ENCODE results near the gene OSBPL3.

OSBPL3 gene

GRCh38 chr7:24896031-24896501, 83.9 kb downstream of the OSBPL3 start:
- no peak for DNase-seq (ENCODE audit: low spot score)

GRCh38 chr7:24894429-24895221, 85.4 kb downstream of the OSBPL3 start:
- DNase-seq (ENCODE audit: low spot score) = no peak

GRCh38 chr7:24891311-24891735, 88.7 kb downstream of the OSBPL3 start:
- DNase-seq (ENCODE audit: low spot score) = no peak

- DNase-seq (ENCODE audit: low spot score) = no peak
Observed at GRCh38 chr7:24889611-24890010, 90.4 kb downstream of the OSBPL3 start.

- no peak for DNase-seq (ENCODE audit: low spot score)
Observed at GRCh38 chr7:24888653-24889052, 91.3 kb downstream of the OSBPL3 start.

DNA sequence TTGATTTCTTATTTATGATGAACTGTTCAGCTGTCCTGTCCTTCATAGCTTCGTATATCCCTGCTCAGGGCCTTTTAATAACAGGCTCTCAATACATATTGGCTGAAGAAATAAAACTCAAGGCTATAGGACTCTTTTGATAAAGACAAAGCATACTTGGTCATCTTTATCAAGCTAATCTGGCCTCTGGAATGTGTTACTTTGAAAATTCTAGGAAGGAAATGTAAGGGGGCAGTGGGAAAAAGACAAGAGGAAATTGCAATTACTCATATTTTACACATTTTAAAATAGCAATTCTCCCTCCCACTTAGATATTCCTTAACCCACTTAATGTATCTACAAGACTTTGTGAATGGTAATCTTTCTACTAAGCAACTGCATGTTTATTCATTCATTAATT, 94.3 kb downstream of the OSBPL3 start:
- DNase-seq (ENCODE audit: low spot score) = no peak

- no peak for DNase-seq (ENCODE audit: low spot score)
Observed at GRCh38 chr7:24885305-24885704, 94.7 kb downstream of the OSBPL3 start.

- DNase-seq (ENCODE audit: low spot score) = no peak
Observed at GRCh38 chr7:24884401-24884800, 95.6 kb downstream of the OSBPL3 start.

GRCh38 chr7:24883622-24884013, 96.4 kb downstream of the OSBPL3 start:
- no peak for DNase-seq (ENCODE audit: low spot score)

- DNase-seq (ENCODE audit: low spot score) = peak; percentile 58
Observed at GRCh38 chr7:24882989-24883621, 96.9 kb downstream of the OSBPL3 start.

GRCh38 chr7:24881623-24882022, 98.4 kb downstream of the OSBPL3 start:
- DNase-seq (ENCODE audit: low spot score) = no peak

GRCh38 chr7:24880886-24881285, 99.1 kb downstream of the OSBPL3 start:
- DNase-seq (ENCODE audit: low spot score) = peak; percentile 68

GRCh38 chr7:24879291-24879690, 100.7 kb downstream of the OSBPL3 start:
- no peak for DNase-seq (ENCODE audit: low spot score)

- no peak for DNase-seq (ENCODE audit: low spot score)
Observed at GRCh38 chr7:24877790-24878311, 102.1 kb downstream of the OSBPL3 start.

DNA sequence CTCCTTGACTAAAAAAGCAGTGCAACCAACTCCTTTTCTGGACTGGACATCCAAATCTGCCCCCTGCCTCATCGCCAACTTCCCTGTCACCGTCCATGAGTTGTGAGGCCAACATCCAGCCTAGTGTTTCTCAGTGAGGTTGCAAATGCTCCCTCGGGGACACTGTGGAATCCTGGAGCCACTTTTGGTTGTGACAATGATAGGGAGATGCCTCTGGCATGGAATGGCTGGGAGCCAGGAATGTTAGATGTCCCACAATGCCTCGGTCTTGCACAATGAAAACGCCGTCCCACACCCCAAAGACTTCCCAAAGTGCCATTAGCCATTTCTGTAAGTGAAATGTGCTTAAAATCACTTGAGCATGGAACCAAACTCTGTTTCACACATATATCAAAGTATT, 105.2 kb downstream of the OSBPL3 start:
- DNase-seq (ENCODE audit: low spot score) = no peak

DNA sequence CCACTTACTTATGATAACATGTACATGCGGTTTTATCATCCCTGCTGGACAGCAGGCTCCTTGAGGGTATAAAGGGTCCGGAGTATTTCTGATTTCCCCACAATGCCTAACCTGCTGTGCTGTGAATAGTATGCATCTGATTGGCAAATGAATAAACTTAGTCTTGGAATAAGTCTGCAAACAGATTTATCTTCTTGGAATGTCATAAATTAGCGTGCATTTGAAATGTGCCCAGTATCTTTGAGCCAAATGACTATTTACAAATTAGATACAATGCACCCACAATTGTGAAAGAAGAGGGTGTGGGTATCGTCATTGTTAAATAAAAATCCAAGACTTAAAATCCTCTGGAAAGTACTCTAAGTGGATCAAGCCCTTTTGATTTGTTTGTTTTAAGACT, 106.0 kb downstream of the OSBPL3 start:
- DNase-seq (ENCODE audit: low spot score) = no peak

GRCh38 chr7:24871770-24872169, 108.2 kb downstream of the OSBPL3 start:
- no peak for DNase-seq (ENCODE audit: low spot score)

GRCh38 chr7:24870766-24871165, 109.2 kb downstream of the OSBPL3 start:
- DNase-seq (ENCODE audit: low spot score) = no peak

- DNase-seq (ENCODE audit: low spot score) = no peak
Observed at GRCh38 chr7:24869572-24869971, 110.4 kb downstream of the OSBPL3 start.

GRCh38 chr7:24868741-24869140, 111.2 kb downstream of the OSBPL3 start:
- no peak for DNase-seq (ENCODE audit: low spot score)

- DNase-seq (ENCODE audit: low spot score) = peak; percentile 85
Observed at GRCh38 chr7:24866004-24866615, 113.9 kb downstream of the OSBPL3 start.

GRCh38 chr7:24864214-24864817, 115.7 kb downstream of the OSBPL3 start:
- no peak for DNase-seq (ENCODE audit: low spot score)
